K562 (cell line): ENCODE measurements around the gene CYTH1. TPM values are rescaled to one million over a fixed set of nuclear protein-coding genes. Genes with fewer than 3 reads are reported as not detected.

Source experiments
- ATAC-seq: fragments of 200-7000 bp; cut with Tn5 transposase; 3 replicates; pipeline ENCODE4 v1.9.1; 2020; ENCODE audit warnings: moderate library complexity
- BruUV-seq: library from RNA; stranded (reverse); fragments of 400-500 nt; replicated peaks from 2 replicates; lab custom pipeline; 2021; lab: Mats Ljungman, UMichigan
- CTCF ChIA-PET: fragments of 300-600 bp; formaldehyde crosslinking; extraction: SDS; loops from one replicate; lab custom pipeline; 2021; ENCODE audit warnings: low intra/inter-chr PET ratio; lab: Yijun Ruan, JAX
- POLR2A ChIA-PET: fragments of 300-600, 350-650 bp; sonication (Branson Sonifier 250); formaldehyde crosslinking; extraction: SDS; loops from one replicate; lab custom pipeline; 2021; ENCODE audit warnings: antibody characterized with exemption, inconsistent platforms; lab: Yijun Ruan, JAX
- DNase-seq, 4 experiments: peaks; one replicate each; pipeline versions ENCODE4 v3.0.0 to v3.0.0-alpha.2; 2011 to 2018; ENCODE audit warnings: low spot score in 3 of 4, mixed read lengths in 3 of 4; ENCODE audit errors: extremely low read depth in 1 of 4
- FAIRE-seq: peaks from 2 replicates; lab custom pipeline; 2011; peaks lifted over from hg19 to GRCh38; lab: Jason Lieb, UNC
- H2AFZ ChIP-seq: 2 replicates; pipeline ENCODE4 v1.6.0; 2011; ENCODE audit warnings: low read depth, low read length, control low read depth, inconsistent platforms
- H3K27ac ChIP-seq: fragments of 200-600 bp; 3 replicates; pipeline ENCODE4 v1.8.0; 2011; ENCODE audit warnings: low read depth, mild to moderate bottlenecking, control low read depth, inconsistent platforms, low read length, moderate library complexity, mixed read lengths; ENCODE audit errors: extremely low read depth
- H3K27me3 ChIP-seq, 2 experiments: fragments of 300-600 bp in 1 of 2; 2 replicates in 1 of 2; 3 replicates in 1 of 2; pipeline versions ENCODE4 v1.6.0 to v1.8.0; 2011; ENCODE audit warnings: inconsistent platforms in 2 of 2, low read length in 2 of 2, mild to moderate bottlenecking in 1 of 2, mixed read lengths in 1 of 2, moderate library complexity in 1 of 2; ENCODE audit not compliant: control insufficient read depth in 2 of 2, insufficient read depth in 2 of 2
- H3K36me3 ChIP-seq: fragments of 300-600 bp; 3 replicates; pipeline ENCODE4 v1.8.0; 2011; ENCODE audit warnings: mild to moderate bottlenecking, low read length, inconsistent platforms; ENCODE audit not compliant: control insufficient read depth, insufficient read depth
- H3K4me1 ChIP-seq, 2 experiments: fragments of 200-600 bp in 1 of 2; replicated peaks in 1 of 2; 2 replicates in 1 of 2; 3 replicates in 1 of 2; pipeline versions ENCODE4 v1.5.1 to v1.8.0; 2011; ENCODE audit warnings: inconsistent platforms in 2 of 2, low read length in 2 of 2, mild to moderate bottlenecking in 1 of 2, mixed read lengths in 1 of 2, moderate library complexity in 1 of 2; ENCODE audit not compliant: control insufficient read depth in 2 of 2, insufficient read depth in 2 of 2
- H3K4me2 ChIP-seq: 2 replicates; pipeline ENCODE4 v1.6.1; 2011; ENCODE audit warnings: low read length, control low read depth, inconsistent platforms, mixed read lengths; ENCODE audit not compliant: insufficient read depth
- H3K4me3 ChIP-seq: fragments of 200-600 bp; sonication (generic), shearing (Covaris generic); 2 replicates; pipeline ENCODE4 v1.5.1; 2016; ENCODE audit warnings: control low read depth, inconsistent platforms
- H3K79me2 ChIP-seq: fragments of 200-600 bp; 3 replicates; pipeline ENCODE4 v1.8.0; 2011; ENCODE audit warnings: low read length, inconsistent platforms; ENCODE audit not compliant: control insufficient read depth, insufficient read depth
- H3K9ac ChIP-seq, 2 experiments: 2 replicates each; pipeline versions ENCODE4 v1.6.0 to v1.6.1; 2011; ENCODE audit warnings: low read depth in 2 of 2, low read length in 2 of 2, control low read depth in 1 of 2, inconsistent platforms in 1 of 2, mild to moderate bottlenecking in 1 of 2, mixed read lengths in 1 of 2; ENCODE audit not compliant: insufficient read depth in 1 of 2
- H3K9me1 ChIP-seq: one replicate; pipeline ENCODE4 v1.6.0; 2011; ENCODE audit warnings: inconsistent platforms, mild to moderate bottlenecking, low read length, moderate library complexity; ENCODE audit not compliant: control insufficient read depth, insufficient read depth
- H3K9me3 ChIP-seq: replicated peaks from 2 replicates; pipeline ENCODE4 v1.5.1; 2011; ENCODE audit warnings: low read depth, low read length, inconsistent platforms; ENCODE audit not compliant: control insufficient read depth, insufficient read depth
- H4K20me1 ChIP-seq: replicated peaks from 2 replicates; pipeline ENCODE4 v1.6.1; 2011; ENCODE audit warnings: low read length, inconsistent platforms, mixed read lengths; ENCODE audit not compliant: control insufficient read depth, insufficient read depth
- CBX5 ChIP-seq: IDR thresholded peaks from 2 replicates; pipeline ENCODE4 v1.6.1; 2014; ENCODE audit warnings: low read depth, borderline replicate concordance
- L3MBTL2 ChIP-seq: fragments of 450-650 bp; IDR thresholded peaks from 2 replicates; pipeline ENCODE4 v1.6.1; 2016; ENCODE audit warnings: mild to moderate bottlenecking, moderate library complexity
- MYC ChIP-seq, 2 experiments: fragments of 250-450 bp in 1 of 2; sonication (Bioruptor Pico) in 1 of 2; IDR thresholded peaks; 2 replicates each; pipeline versions ENCODE4 v1.5.1 to v1.6.1; 2012 to 2021; ENCODE audit warnings: low read depth in 2 of 2, borderline replicate concordance in 1 of 2, improper control_type of control experiment in 1 of 2, low read length in 1 of 2, mild to moderate bottlenecking in 1 of 2, moderate library complexity in 1 of 2
- NCOR1 ChIP-seq: fragments of 450-650 bp; IDR thresholded peaks from 2 replicates; pipeline ENCODE4 v1.6.1; 2016; ENCODE audit warnings: mild to moderate bottlenecking, moderate library complexity
- POLR2G ChIP-seq: fragments of 200-400 bp; formaldehyde crosslinking; IDR thresholded peaks from 2 replicates; pipeline ENCODE4 v1.6.1; 2017; ENCODE audit warnings: low read depth, mild to moderate bottlenecking, antibody characterized with exemption, low read length, moderate library complexity
- SMAD4 ChIP-seq: fragments of 250-450 bp; sonication (Bioruptor Pico); conservative IDR thresholded peaks from 2 replicates; pipeline ENCODE4 v1.8.0; 2021; ENCODE audit warnings: inconsistent platforms, mild to moderate bottlenecking, moderate library complexity
- SOX6 ChIP-seq: fragments of 450-650 bp; IDR thresholded peaks from 2 replicates; pipeline ENCODE4 v1.6.1; 2014; ENCODE audit warnings: mild to moderate bottlenecking
- ZKSCAN1 ChIP-seq: fragments of 150-350 bp; IDR thresholded peaks from 2 replicates; pipeline ENCODE4 v1.6.1; 2016; ENCODE audit warnings: low read depth, low read length
- ZNF165 ChIP-seq: fragments of 250-450 bp; sonication (Bioruptor Pico); IDR thresholded peaks from 2 replicates; pipeline ENCODE4 v1.4.0; 2020; ENCODE audit warnings: borderline replicate concordance
- ZNF436 ChIP-seq: fragments of 250-450, 450-650 bp; sonication (Bioruptor Pico); formaldehyde crosslinking; IDR thresholded peaks from 2 replicates; pipeline ENCODE4 v1.7.0; 2020; ENCODE audit warnings: mild to moderate bottlenecking
- ZNF696 ChIP-seq: fragments of 250-450 bp; sonication (Bioruptor Pico); conservative IDR thresholded peaks from 2 replicates; pipeline ENCODE4 v1.4.0; 2020; ENCODE audit warnings: mild to moderate bottlenecking, moderate library complexity
- WGBS: fragments of 100-300 bp; shearing (Covaris generic); methylation state at CpG from one replicate; pipeline ENCODE4 v1.1.6; 2016; ENCODE audit warnings: low coverage, mixed read lengths; ENCODE audit not compliant: insufficient coverage; ENCODE audit errors: missing lambda C conversion rate; 5-methylcytosine and 5-hydroxymethylcytosine counted together
- in situ Hi-C: fragments of 300-500 bp; cut with MboI; formaldehyde crosslinking; loops from 4 replicates; pipeline ENCODE4 v1.15.0; 2018; ENCODE audit warnings: inconsistent platforms, mixed read lengths
- intact Hi-C: fragments of 100-400 bp; cut with micrococcal nuclease; formaldehyde crosslinking; loops from 2 replicates; pipeline ENCODE4 v1.14.2; 2022
- polyA plus RNA-seq, 8 experiments: library from polyadenylated mRNA; depleted of rRNA in 4 of 8; stranded (reverse) in 5 of 8; unstranded in 3 of 8; fragments of >200 nt; fragmentation: Nextera tagmentation in 2 of 8; fragmentation: Illumina TruSeq in 1 of 8; extraction: Ambion mirVana in 2 of 8; extraction: Trizol in 1 of 8; gene quantifications; 2 replicates each; pipeline versions ENCODE4 v1.2.1 to v1.2.3, GENCODE V29; 2011 to 2014; ENCODE audit warnings: inconsistent platforms in 1 of 8, missing spikeins in 1 of 8
- total RNA-seq, 7 experiments: library from RNA; depleted of rRNA in 6 of 7; stranded (reverse); fragments of >200 nt in 6 of 7; fragmentation: Illumina TruSeq in 2 of 7; extraction: Trizol in 2 of 7; gene quantifications; 2 replicates each; pipeline versions ENCODE4 v1.2.1 to v1.2.3, GENCODE V29; 2011 to 2021; ENCODE audit warnings: low replicate concordance in 1 of 7
- TF ChIP-seq, protein P1 (sequence below): fragments of 450-650 bp; IDR thresholded peaks from 2 replicates; pipeline ENCODE4 v1.6.1; 2016; ENCODE audit warnings: mild to moderate bottlenecking
- TF ChIP-seq, protein P2 (sequence below): fragments of 450-650 bp; IDR thresholded peaks from 2 replicates; pipeline ENCODE4 v1.6.1; 2014; ENCODE audit warnings: low read depth, mild to moderate bottlenecking, moderate library complexity, borderline replicate concordance

CYTH1 gene
- total and polyA plus RNA-seq, 9 of the 15 experiments (the other 6 are each of a cell fraction or from before 2014, with no cell fraction given): 0.52 to 27.7 (median 16.8) TPM

DNA sequence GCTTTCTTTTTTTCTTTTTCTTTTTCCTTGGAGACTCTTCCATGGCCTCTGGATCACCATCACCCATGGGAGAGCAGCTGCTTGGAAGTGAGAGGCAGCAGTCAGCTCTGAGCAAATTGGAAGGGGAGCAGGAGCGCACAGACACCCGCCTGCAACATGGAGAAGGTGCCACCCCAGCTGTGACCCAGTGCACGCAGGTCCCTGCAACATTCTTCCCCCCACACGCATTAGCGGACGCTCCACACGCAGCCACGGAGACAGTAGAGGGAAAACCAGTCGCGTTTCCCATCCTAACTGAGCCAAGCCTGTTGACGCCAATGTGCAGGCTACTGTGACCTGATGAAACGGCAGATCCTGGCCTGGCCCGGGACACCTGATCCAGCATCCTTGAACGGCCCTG is 20.4 kb upstream of the CYTH1 start (continued):
- TF ChIP-seq ZNF436 (CRISPR knock-in tag) (no peak), L3MBTL2 (no peak), ZNF696 (CRISPR knock-in tag) (no peak), SOX6 (no peak), ZNF165 (CRISPR knock-in tag) (no peak)
- TF ChIP-seq, protein P1, sequence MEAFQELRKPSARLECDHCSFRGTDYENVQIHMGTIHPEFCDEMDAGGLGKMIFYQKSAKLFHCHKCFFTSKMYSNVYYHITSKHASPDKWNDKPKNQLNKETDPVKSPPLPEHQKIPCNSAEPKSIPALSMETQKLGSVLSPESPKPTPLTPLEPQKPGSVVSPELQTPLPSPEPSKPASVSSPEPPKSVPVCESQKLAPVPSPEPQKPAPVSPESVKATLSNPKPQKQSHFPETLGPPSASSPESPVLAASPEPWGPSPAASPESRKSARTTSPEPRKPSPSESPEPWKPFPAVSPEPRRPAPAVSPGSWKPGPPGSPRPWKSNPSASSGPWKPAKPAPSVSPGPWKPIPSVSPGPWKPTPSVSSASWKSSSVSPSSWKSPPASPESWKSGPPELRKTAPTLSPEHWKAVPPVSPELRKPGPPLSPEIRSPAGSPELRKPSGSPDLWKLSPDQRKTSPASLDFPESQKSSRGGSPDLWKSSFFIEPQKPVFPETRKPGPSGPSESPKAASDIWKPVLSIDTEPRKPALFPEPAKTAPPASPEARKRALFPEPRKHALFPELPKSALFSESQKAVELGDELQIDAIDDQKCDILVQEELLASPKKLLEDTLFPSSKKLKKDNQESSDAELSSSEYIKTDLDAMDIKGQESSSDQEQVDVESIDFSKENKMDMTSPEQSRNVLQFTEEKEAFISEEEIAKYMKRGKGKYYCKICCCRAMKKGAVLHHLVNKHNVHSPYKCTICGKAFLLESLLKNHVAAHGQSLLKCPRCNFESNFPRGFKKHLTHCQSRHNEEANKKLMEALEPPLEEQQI: no peak

DNA sequence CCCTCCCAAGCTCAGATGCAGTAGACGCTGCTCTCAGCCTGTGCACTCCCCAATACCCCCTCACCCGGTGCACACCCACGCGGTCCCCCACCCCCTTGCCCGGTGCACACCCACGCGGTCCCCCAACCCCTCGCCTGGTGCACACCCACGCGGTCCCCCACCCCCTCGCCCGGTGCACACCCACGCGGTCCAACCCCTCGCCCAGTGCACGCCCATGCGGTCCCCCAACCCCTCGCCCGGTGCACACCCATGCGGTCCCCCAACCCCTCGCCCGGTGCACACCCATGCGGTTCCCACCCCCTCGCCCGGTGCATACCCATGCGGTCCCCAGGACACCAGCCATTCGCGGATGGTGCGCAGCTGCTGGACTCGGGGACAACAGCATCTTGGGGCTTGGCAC is 19.9 kb upstream of the CYTH1 start:
- Histone ChIP-seq H3K9ac (no peak overlapping the region), H3K4me2 (no peak overlapping the region), H3K4me3 (no peak overlapping the region), H3K27ac (no peak overlapping the region), H3K4me1 (no peaks in the 10 kb centered on the region; a peak in 1 of 5 replicates), H3K79me2 (no peaks in the 10 kb centered on the region), H2AFZ (no peak overlapping the region)
- BruUV-seq: no TSS peak
- in situ Hi-C loops (no loop called here), intact Hi-C loops (no loop called here)
- no peak for ATAC-seq
- CTCF ChIA-PET: no interaction called here
- POLR2A ChIA-PET: interaction anchor here (0.8 kb wide), 1 partner anchor 17 kb away, joined by 3 read pairs; no protein-coding TSS in a partner anchor
- TF ChIP-seq NCOR1 (no peak), ZKSCAN1 (no peak), POLR2G (0 out of 2 replicates have a peak, but pooled peaks have one; percentile 12), MYC (IDR thresholded peaks at IDR 0.05; ENCODE audit: low read depth, low read length) (no peak), MYC (CRISPR knock-in tag; IDR thresholded peaks at IDR 0.05; ENCODE audit: borderline replicate concordance, low read depth) (no peak), CBX5 (no peak), SMAD4 (CRISPR knock-in tag) (no peak)
- TF ChIP-seq, protein P2, sequence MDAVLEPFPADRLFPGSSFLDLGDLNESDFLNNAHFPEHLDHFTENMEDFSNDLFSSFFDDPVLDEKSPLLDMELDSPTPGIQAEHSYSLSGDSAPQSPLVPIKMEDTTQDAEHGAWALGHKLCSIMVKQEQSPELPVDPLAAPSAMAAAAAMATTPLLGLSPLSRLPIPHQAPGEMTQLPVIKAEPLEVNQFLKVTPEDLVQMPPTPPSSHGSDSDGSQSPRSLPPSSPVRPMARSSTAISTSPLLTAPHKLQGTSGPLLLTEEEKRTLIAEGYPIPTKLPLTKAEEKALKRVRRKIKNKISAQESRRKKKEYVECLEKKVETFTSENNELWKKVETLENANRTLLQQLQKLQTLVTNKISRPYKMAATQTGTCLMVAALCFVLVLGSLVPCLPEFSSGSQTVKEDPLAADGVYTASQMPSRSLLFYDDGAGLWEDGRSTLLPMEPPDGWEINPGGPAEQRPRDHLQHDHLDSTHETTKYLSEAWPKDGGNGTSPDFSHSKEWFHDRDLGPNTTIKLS: no peak
- TF ChIP-seq, all 486 proteins: peak for 1
- Histone ChIP-seq H3K27me3 (no peaks in the 10 kb centered on the region), H3K9me3 (no peaks in the 10 kb centered on the region), H3K9me1 (no peaks in the 10 kb centered on the region), H3K36me3 (peaks cover 91% of the 10 kb centered on the region), H4K20me1 (peaks cover 6% of the 10 kb centered on the region; the same call in 1 of the 2 replicates)
- WGBS: 89% methylated on average over 7 of the region's 30 CpGs
- no peak for FAIRE-seq
- DNase-seq: no peak
